Left ventricle myocardium inferior (tissue), 1 donor: ENCODE measurements around the gene NR3C2. TPM values are rescaled to one million over a fixed set of nuclear protein-coding genes. Genes with fewer than 3 reads are reported as not detected.
"Not testable (repeated sequence)": the region's sequence is repeated elsewhere in the genome, so short reads cannot be mapped to it uniquely, and the experiment has no call there.

Source experiments
- DNase-seq: peaks from one replicate; pipeline ENCODE4 v3.0.0-alpha.2; 2020
- H3K27ac ChIP-seq: fragments of 200-600 bp; replicated peaks from 2 replicates; pipeline ENCODE4 v1.8.0; 2021
- H3K27me3 ChIP-seq: fragments of 200-600 bp; 2 replicates; pipeline ENCODE4 v1.8.0; 2021; ENCODE audit warnings: low read depth
- H3K36me3 ChIP-seq: fragments of 200-600 bp; 2 replicates; pipeline ENCODE4 v1.8.0; 2021
- H3K4me1 ChIP-seq: fragments of 200-600 bp; 2 replicates; pipeline ENCODE4 v1.8.0; 2021
- H3K4me3 ChIP-seq: fragments of 200-600 bp; 2 replicates; pipeline ENCODE4 v1.8.0; 2021; ENCODE audit warnings: mild to moderate bottlenecking, moderate library complexity
- H3K9me3 ChIP-seq: fragments of 200-600 bp; replicated peaks from 2 replicates; pipeline ENCODE4 v1.8.0; 2021
- CTCF ChIP-seq: fragments of 200-600 bp; IDR thresholded peaks from 2 replicates; pipeline ENCODE4 v1.8.0; 2021; ENCODE audit warnings: antibody characterized with exemption, mild to moderate bottlenecking, borderline replicate concordance
- intact Hi-C: fragments of 100-400 bp; cut with micrococcal nuclease; formaldehyde crosslinking; loops from one replicate; pipeline ENCODE4 v1.11.0; 2022
- total RNA-seq: library from RNA; stranded (reverse); fragmentation: NEBNext Ultra II Directional; extraction: Animal tissue kit (Norgen Biotek cat#: 25700); gene quantifications from one replicate; pipeline ENCODE4 v1.2.1, GENCODE V29; 2021
- donor health status: DM: no; HTN: yes; CAD: no; lungs with severe emphysema.

Gene NR3C2
- total RNA-seq, 1 donor from 2014 or later, result 23.9 TPM

DNA sequence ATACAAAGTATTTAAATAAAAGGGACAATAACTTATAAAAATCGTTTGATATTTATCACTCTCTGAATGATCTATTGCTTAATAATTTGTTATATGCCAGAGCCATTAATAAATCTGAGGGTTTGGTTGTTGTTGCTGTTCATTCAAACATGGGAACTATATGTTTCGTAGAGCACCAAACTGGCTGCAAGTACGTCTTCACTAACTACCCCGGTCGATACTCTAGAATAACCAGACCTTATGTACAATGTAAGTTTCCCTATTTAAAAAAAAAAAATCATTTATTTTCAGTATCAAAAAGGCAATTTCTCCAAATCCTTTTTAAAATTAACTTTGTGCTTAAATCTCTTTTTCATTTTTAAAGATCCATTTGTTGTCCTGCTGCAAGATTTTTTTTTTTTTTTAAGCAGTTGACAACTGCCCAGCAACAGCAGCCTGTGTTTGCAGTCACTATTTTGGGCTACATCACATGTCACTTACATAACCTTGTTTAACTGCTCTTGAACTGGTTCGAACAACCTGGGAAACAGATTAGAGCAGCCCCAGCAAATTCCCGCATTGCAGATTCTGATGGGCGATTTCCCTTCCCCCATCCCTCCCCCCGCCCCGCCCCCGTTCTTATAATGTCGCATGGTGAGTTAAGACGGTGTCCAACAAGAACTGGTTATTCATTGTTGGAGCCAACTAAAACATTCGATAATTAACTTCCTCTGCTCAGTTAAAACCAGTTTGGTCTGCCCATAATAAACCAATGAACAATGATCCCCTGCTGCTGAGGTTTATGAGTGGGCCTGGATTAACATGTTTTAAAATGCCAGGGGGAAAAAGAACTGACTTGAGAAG lies 238.9 kb downstream of the NR3C2 start:
- intact Hi-C loops, result no loop called here
- DNase-seq, result no peak
- peak overlapping the region; percentile 77 for H3K27ac ChIP-seq
- H3K9me3 ChIP-seq, result no peaks in the 10 kb centered on the region
- TF ChIP-seq CTCF, result no peak
- no peaks in the 10 kb centered on the region for H3K27me3 ChIP-seq
- peak overlapping the region; percentile 31 for H3K4me3 ChIP-seq
- H3K4me1 ChIP-seq, result peaks cover 37% of the 10 kb centered on the region
- H3K36me3 ChIP-seq, result no peaks in the 10 kb centered on the region

DNA sequence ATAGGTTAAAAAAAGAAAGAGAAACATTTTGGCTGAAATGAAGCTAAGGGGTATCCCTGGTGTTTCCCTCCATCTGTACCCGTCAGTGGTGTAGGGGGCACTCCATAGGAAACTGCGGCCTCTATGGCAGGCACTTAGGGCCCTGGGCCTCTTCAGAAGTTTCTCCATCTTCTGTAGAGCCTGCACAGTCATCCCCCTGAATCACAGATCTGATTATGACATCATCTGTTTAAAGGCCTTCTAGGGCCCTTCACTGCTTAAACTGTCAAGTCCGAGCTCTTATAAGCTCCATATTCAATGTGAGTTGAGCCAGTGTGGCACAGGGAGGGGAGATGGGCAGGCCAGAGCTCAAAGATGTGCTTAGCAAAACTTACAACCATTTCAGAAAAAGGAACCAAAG lies 241.3 kb downstream of the NR3C2 start:
- TF ChIP-seq CTCF, result no peak
- no peak overlapping the region for H3K4me3 ChIP-seq
- no peaks in the 10 kb centered on the region for H3K27me3 ChIP-seq
- intact Hi-C loops, result no loop called here
- H3K4me1 ChIP-seq, result peaks cover 37% of the 10 kb centered on the region
- no peak for DNase-seq
- H3K27ac ChIP-seq, result no peak overlapping the region
- no peaks in the 10 kb centered on the region for H3K36me3 ChIP-seq
- no peaks in the 10 kb centered on the region for H3K9me3 ChIP-seq

- Histone ChIP-seq H3K27me3 (no peaks in the 10 kb centered on the region), H3K36me3 (peaks cover 18% of the 10 kb centered on the region), H3K27ac (no peak overlapping the region), H3K4me1 (peaks cover 10% of the 10 kb centered on the region), H3K4me3 (no peak overlapping the region), H3K9me3 (no peaks in the 10 kb centered on the region)
- no peak for TF ChIP-seq CTCF
- no peak for DNase-seq
- intact Hi-C loops, result no loop called here
These were observed 246.1 kb downstream of the NR3C2 start for GRCh38 chr4:148196164-148196563.

GRCh38 chr4:148192526-148192925 lies 249.7 kb downstream of the NR3C2 start:
- TF ChIP-seq CTCF, result no peak
- intact Hi-C loops, result no loop called here
- H3K4me3 ChIP-seq, result no peak overlapping the region

GRCh38 chr4:148187454-148188222 lies 254.6 kb downstream of the NR3C2 start:
- DNase-seq, intact Hi-C loops, H3K9me3 ChIP-seq: not testable (repeated sequence)

More at GRCh38 chr4:148192526-148192925, 249.7 kb downstream of the NR3C2 start:
- peaks cover 23% of the 10 kb centered on the region for H3K4me1 ChIP-seq
- no peaks in the 10 kb centered on the region for H3K9me3 ChIP-seq
- H3K27ac ChIP-seq, result no peak overlapping the region
- peaks cover 18% of the 10 kb centered on the region for H3K36me3 ChIP-seq
- no peaks in the 10 kb centered on the region for H3K27me3 ChIP-seq
- no peak for DNase-seq

GRCh38 chr4:148184922-148185321 lies 257.3 kb downstream of the NR3C2 start:
- DNase-seq, result no peak
- TF ChIP-seq CTCF, result no peak
- no peaks in the 10 kb centered on the region for H3K36me3 ChIP-seq
- peaks cover 35% of the 10 kb centered on the region for H3K4me1 ChIP-seq
- no peaks in the 10 kb centered on the region for H3K27me3 ChIP-seq
- H3K27ac ChIP-seq, result no peak overlapping the region
- no peak overlapping the region for H3K4me3 ChIP-seq
- intact Hi-C loops, result no loop called here
- H3K9me3 ChIP-seq, result peaks cover 5% of the 10 kb centered on the region

More at GRCh38 chr4:148187454-148188222, 254.6 kb downstream of the NR3C2 start:
- not testable (repeated sequence) for H3K27me3 ChIP-seq, H3K4me3 ChIP-seq, H3K27ac ChIP-seq, H3K36me3 ChIP-seq
- H3K4me1 ChIP-seq, result peaks cover 22% of the 10 kb centered on the region
